GM12891 (cell line): ENCODE measurements around the gene DNMBP.
"Not testable (repeated sequence)": the region's sequence is repeated elsewhere in the genome, so short reads cannot be mapped to it uniquely, and the experiment has no call there.

Experiments
- POLR2A ChIP-seq: IDR thresholded peaks from 2 replicates; pipeline ENCODE4 v1.6.1; 2011; ENCODE audit warnings: low read depth, low read length, control low read depth
- TAF1 ChIP-seq: IDR thresholded peaks from 2 replicates; pipeline ENCODE4 v1.6.1; 2011; ENCODE audit warnings: low read depth, low read length, control low read depth

- TF ChIP-seq POLR2A, TAF1: not testable (repeated sequence)
Measured at GRCh38 chr10:99840859-99841258, 168.9 kb downstream of the DNMBP start.
